Stimulated activated CD4-positive, alpha-beta T cell treated with anti-CD3 and anti-CD28 coated beads, TNF-alpha, amount 100 ng/mL, for 48 hours (primary cell): ENCODE data around the gene STPG2.

Source experiments
- DNase-seq, 3 donors: peaks; one replicate each; pipeline ENCODE4 v3.0.0-alpha.2; 2020; ENCODE audit warnings: low read depth in 3 of 3

Gene STPG2

GRCh38 chr4:98093662-98094061 lies 49.6 kb downstream of the STPG2 start:
- no peak for DNase-seq

GRCh38 chr4:98092833-98093439 lies 50.3 kb downstream of the STPG2 start:
- no peak for DNase-seq

GRCh38 chr4:98081936-98082335 lies 61.3 kb downstream of the STPG2 start:
- no peak for DNase-seq

- no peak for DNase-seq
These were observed 74.8 kb downstream of the STPG2 start for GRCh38 chr4:98068495-98068894.

GRCh38 chr4:98055800-98056501 lies 87.3 kb downstream of the STPG2 start:
- DNase-seq = no peak

DNA sequence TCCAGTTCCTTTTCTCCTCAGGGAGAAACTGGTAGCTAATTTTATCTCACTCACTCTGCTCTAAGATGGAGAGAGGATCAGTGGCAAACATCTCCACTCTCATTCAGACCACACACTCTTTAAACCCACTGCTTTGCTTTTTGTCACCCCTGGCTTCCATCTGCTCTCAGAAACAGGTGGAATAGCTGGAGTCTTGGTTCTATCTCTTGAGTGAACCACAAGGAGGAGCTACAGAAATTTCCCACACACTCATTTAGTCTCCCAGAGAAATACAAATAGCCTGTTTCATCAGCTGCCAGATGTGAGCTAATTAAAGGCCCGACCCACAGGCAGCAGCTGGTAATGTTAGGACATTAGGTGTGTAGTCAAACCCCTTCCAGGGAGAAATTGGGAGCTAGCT lies 96.6 kb downstream of the STPG2 start:
- no peak for DNase-seq

DNA sequence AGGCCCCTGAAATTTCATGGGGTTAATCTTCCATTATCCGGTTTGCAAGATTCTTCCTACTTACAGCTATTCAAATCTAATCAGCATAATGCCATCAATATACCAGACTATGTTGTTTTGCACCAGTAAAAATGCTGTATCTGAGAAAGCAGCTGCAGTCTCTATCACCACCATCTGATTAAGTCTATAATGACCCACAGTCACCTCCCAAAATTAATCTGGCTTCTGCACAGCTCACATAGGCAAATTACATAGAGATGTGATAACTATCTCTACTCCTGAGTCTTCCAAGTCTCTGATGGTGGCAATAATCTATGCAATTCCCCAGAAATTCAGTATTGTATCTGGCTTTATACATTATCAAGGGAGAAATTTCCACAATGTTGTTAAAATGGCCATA lies 113.2 kb downstream of the STPG2 start:
- no peak for DNase-seq

DNA sequence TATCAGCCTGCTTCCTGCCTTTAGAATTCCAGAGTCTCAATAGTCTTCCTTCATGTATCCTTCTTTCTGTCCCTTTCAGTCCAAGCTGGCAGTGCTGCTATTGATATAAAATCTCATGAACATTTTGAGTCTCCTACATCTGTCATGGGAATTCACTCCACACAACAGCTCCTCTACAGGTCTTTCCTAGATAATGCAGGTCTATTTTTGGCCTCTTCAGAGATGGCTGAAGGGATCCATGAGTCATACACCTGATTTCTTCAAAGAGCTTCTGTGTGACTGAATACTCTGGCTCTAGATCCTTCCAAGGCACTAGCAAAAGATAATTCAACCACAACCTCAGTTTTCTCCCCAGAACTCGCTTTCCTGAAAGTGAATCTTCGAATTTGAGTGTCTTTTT lies 115.4 kb downstream of the STPG2 start:
- no peak for DNase-seq

- DNase-seq = no peak
These were observed 116.9 kb downstream of the STPG2 start for GRCh38 chr4:98026362-98026761.

GRCh38 chr4:98006814-98007412 lies 136.4 kb downstream of the STPG2 start:
- DNase-seq = no peak

GRCh38 chr4:98006060-98006459 lies 137.2 kb downstream of the STPG2 start:
- DNase-seq = no peak

- no peak for DNase-seq
These were observed 142.3 kb downstream of the STPG2 start for GRCh38 chr4:98000940-98001339.

DNA sequence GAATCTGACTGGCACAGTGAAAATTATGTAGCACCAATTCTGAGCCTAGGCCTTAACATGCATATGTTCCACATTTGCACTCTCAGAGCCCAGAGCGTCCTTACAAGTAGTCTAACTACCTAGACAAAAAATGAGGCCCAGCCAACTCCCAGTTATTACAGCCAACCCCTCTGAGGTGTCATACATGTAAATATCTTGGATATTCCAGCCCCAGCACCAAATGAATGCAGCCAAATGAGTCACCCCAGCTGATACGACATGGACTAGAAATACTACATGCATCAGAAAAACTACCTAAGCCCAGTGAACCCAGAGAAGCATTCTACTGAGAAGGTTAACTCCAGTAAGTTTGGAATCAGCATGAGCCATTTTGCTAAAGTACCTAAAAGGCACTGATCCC lies 145.1 kb downstream of the STPG2 start:
- no peak for DNase-seq

- DNase-seq = no peak
These were observed 148.4 kb downstream of the STPG2 start for GRCh38 chr4:97994765-97995465.

- DNase-seq = no peak
These were observed 152.9 kb downstream of the STPG2 start for GRCh38 chr4:97990409-97990808.

- DNase-seq = no peak
These were observed 156.1 kb downstream of the STPG2 start for GRCh38 chr4:97987019-97987648.

GRCh38 chr4:97984545-97985131 lies 158.6 kb downstream of the STPG2 start:
- no peak for DNase-seq

DNA sequence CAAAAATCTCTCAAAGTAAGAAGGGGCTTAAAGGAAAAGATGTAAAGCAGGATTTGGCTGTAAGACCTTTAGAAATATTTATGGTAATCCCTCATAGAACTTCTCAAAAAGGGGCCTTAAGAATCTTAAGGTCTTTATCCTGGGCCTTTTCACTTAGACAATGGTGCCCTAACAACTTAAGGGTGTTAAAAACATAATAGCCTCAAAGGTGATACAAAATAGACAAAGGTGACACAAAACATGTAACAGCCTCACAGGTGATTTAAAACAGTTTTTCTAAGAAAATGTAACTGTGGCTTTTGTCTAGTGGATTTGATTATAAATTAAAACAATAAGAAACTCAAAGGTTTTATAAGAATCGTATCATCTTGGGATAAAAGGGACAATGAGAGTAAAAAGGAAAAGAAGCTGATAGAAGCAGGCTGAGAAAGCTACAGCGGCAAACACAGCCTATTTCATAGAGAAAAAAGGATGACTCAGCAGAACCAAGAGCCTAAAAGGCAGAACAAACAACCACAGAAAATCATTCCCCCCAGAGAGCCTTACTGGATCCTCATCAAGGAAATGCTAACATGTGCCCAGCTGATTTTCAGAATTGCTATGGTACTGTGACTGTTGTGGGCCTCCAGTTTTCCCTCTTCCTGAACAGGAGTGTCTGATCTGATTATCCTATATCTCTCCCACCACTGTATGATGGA lies 164.3 kb downstream of the STPG2 start:
- no peak for DNase-seq

GRCh38 chr4:97953171-97953941 lies 189.9 kb downstream of the STPG2 start:
- DNase-seq = no peak

DNA sequence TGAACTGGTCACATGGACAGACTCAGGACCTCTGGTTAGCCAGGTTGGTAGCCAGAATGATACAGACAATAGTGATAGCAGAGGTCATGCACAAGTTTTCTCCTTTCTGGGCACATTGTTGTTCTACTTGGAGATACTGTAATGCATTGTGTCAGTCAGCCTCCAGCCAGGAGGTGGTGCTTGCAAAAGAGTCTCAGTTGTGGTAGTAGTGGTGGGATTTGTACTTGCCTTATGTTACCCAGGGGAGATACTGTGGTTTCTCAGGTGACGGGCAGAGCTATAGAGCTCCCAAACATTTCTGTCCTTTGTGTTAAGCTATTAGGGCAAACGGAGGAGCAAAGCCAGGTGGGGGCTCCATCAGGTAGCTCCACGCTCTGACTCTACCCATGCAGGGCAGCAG lies 190.5 kb downstream of the STPG2 start:
- DNase-seq = no peak
